ENCODE measurements around the gene ITGA11. TPM values are rescaled to one million over a fixed set of nuclear protein-coding genes. Genes with fewer than 3 reads are reported as not detected.

Gene ITGA11
- total and polyA plus RNA-seq, 2 experiments from 2014 or later, result 0.03 to 0.40 TPM

- TF ChIP-seq POLR2AphosphoS5 (IDR thresholded peaks at IDR 0.05; ENCODE audit: low read depth) (no peak), ZNF114 (CRISPR knock-in tag; IDR thresholded peaks at IDR 0.05) (no peak), ZNF331 (CRISPR knock-in tag; IDR thresholded peaks at IDR 0.05; ENCODE audit: low read depth) (no peak), CTCF (conservative IDR thresholded peaks at IDR 0.05; ENCODE audit: low read depth in 2 of 2) (no peak), CREB1 (CRISPR knock-in tag; IDR thresholded peaks at IDR 0.05; ENCODE audit: low read depth) (no peak), EZH2phosphoT487 (IDR thresholded peaks at IDR 0.05; ENCODE audit: unreplicated experiment) (no peak), EZH2 (IDR thresholded peaks at IDR 0.05; ENCODE audit: low read depth, unreplicated experiment) (no peak)
- TF ChIP-seq, protein P1, sequence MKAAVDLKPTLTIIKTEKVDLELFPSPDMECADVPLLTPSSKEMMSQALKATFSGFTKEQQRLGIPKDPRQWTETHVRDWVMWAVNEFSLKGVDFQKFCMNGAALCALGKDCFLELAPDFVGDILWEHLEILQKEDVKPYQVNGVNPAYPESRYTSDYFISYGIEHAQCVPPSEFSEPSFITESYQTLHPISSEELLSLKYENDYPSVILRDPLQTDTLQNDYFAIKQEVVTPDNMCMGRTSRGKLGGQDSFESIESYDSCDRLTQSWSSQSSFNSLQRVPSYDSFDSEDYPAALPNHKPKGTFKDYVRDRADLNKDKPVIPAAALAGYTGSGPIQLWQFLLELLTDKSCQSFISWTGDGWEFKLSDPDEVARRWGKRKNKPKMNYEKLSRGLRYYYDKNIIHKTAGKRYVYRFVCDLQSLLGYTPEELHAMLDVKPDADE (IDR thresholded peaks at IDR 0.05), result no peak
These were observed 87.4 kb downstream of the ITGA11 start (continued) for GRCh38 chr15:68344600-68344999.

GRCh38 chr15:68343579-68344225 lies 88.3 kb downstream of the ITGA11 start:
- Histone ChIP-seq H3K4me3 (no peak overlapping the region), H3K4me2 (no peak overlapping the region), H3K9me2 (ENCODE audit: insufficient read depth) (no peaks in the 10 kb centered on the region), H3K4me1 (ENCODE audit: insufficient read depth) (no peaks in the 10 kb centered on the region), H3K27me3 (ENCODE audit: insufficient read depth) (no peaks in the 10 kb centered on the region), H3K36me3 (ENCODE audit: insufficient read depth) (no peaks in the 10 kb centered on the region), H2AFZ (peak overlapping the region; percentile 74; the same call in 1 of the 2 replicates), H3F3A (replicated peaks; ENCODE audit: low read depth) (no peaks in the 10 kb centered on the region), H3K27ac (ENCODE audit: low read depth) (no peak overlapping the region), H3K79me2 (replicated peaks; ENCODE audit: insufficient read depth) (no peaks in the 10 kb centered on the region), H4K20me1 (replicated peaks; ENCODE audit: insufficient read depth) (no peaks in the 10 kb centered on the region)
- ATAC-seq (peak; percentile 63), DNase-seq (ENCODE audit: low spot score) (no peak)
- Mint-ChIP-seq H3K4me3 (no peak overlapping the region), H3K36me3 (ENCODE audit: low read depth) (no peaks in the 10 kb centered on the region), H3K27ac (no peak overlapping the region), H3K27me3 (ENCODE audit: insufficient read depth, low read depth, poor library complexity) (peaks cover 14% of the 10 kb centered on the region), H3K9me3 (no peaks in the 10 kb centered on the region), H3K4me1 (peaks cover 11% of the 10 kb centered on the region; the same call in 2 of the 3 replicates)
- TF ChIP-seq CTCF (conservative IDR thresholded peaks at IDR 0.05; ENCODE audit: low read depth in 2 of 2) (peak in 1 of 2 experiments; percentile 36; a peak in 2 of 4 replicates), NANOG (IDR thresholded peaks at IDR 0.05; ENCODE audit: borderline replicate concordance) (no peak)

Data from GM23338 (cell line).